Activated naive CD4-positive, alpha-beta T cell treated with anti-CD3 and anti-CD28 coated beads, Interleukin-2, amount 50 U/mL, for 16 hours (primary cell): ENCODE results near the gene FCN1.

Experiments used
- DNase-seq: peaks from one replicate; pipeline ENCODE4 v3.0.0-alpha.2; 2020

Gene FCN1

GRCh38 chr9:134936346-134937163, 18.8 kb upstream of the FCN1 start:
- no peak for DNase-seq

GRCh38 chr9:134935701-134936345, 18.1 kb upstream of the FCN1 start:
- DNase-seq: no peak

GRCh38 chr9:134935056-134935640, 17.4 kb upstream of the FCN1 start:
- DNase-seq: no peak

- DNase-seq: no peak
Observed at GRCh38 chr9:134933076-134933659, 15.5 kb upstream of the FCN1 start.

GRCh38 chr9:134932606-134933005, 14.9 kb upstream of the FCN1 start:
- no peak for DNase-seq

- no peak for DNase-seq
Observed at GRCh38 chr9:134932171-134932570, 14.5 kb upstream of the FCN1 start.

- DNase-seq: no peak
Observed at GRCh38 chr9:134930398-134930797, 12.7 kb upstream of the FCN1 start.

GRCh38 chr9:134929193-134930158, 11.8 kb upstream of the FCN1 start:
- no peak for DNase-seq

GRCh38 chr9:134928436-134929192, 10.9 kb upstream of the FCN1 start:
- DNase-seq: no peak

- no peak for DNase-seq
Observed at GRCh38 chr9:134925011-134925511, 7.3 kb upstream of the FCN1 start.

GRCh38 chr9:134923466-134923865, 5.8 kb upstream of the FCN1 start:
- DNase-seq: no peak

- DNase-seq: no peak
Observed at GRCh38 chr9:134922932-134923240, 5.2 kb upstream of the FCN1 start.

GRCh38 chr9:134922066-134922931, 4.6 kb upstream of the FCN1 start:
- no peak for DNase-seq

GRCh38 chr9:134919303-134919702, 1.6 kb upstream of the FCN1 start:
- DNase-seq: no peak

GRCh38 chr9:134918646-134919045, 934 bp upstream of the FCN1 start:
- DNase-seq: no peak

GRCh38 chr9:134916161-134916665, 1.5 kb downstream of the FCN1 start:
- DNase-seq: no peak

- no peak for DNase-seq
Observed at GRCh38 chr9:134915046-134915985, 2.4 kb downstream of the FCN1 start.

- no peak for DNase-seq
Observed at GRCh38 chr9:134914501-134914834, 3.2 kb downstream of the FCN1 start.

- no peak for DNase-seq
Observed at GRCh38 chr9:134913713-134914500, 3.8 kb downstream of the FCN1 start.
